GM12892 (cell line): Measurements from ENCODE around the gene ST3GAL3.

Experiments used
- POLR2A ChIP-seq: IDR thresholded peaks from 2 replicates; pipeline ENCODE4 v1.6.1; 2011; ENCODE audit warnings: low read depth, low read length, control low read depth
- POLR2AphosphoS5 ChIP-seq: IDR thresholded peaks from 2 replicates; pipeline ENCODE4 v1.6.1; 2011; ENCODE audit warnings: low read depth, low read length, control low read depth
- TAF1 ChIP-seq: IDR thresholded peaks from 2 replicates; pipeline ENCODE4 v1.6.1; 2011; ENCODE audit warnings: low read depth, mild to moderate bottlenecking, control low read depth, low read length, borderline replicate concordance

DNA sequence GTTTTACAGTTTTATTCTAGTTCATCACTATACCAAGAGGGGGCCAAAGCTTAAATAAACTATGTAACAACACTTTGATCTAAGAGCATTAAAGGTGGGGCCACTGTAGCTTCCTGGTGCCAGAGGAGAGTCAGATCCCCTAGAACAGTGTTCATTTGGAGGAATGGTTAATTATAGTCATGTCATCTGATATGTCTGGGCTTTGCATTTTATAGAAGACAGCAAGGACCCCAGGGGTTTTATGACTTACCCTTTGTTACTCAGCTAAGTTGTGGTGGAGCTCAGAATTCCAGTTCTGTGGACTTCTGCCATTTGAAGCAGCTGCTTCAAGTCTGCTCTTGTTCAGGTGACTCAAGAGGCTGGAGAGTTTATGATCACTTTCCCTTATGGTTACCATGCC, 40.7 kb upstream of the ST3GAL3 start:
- TF ChIP-seq POLR2A (no peak), POLR2AphosphoS5 (no peak), TAF1 (no peak)
